Stimulated activated CD4-positive, alpha-beta T cell treated with anti-CD3 and anti-CD28 coated beads, Interleukin-4, amount 100 ng/mL, for 4 hours (primary cell): Measurements from ENCODE around the gene MAP3K2.
A peak's percentile ranks its signal among the peaks of the same experiment; 100 is the strongest.
"Not testable (repeated sequence)": the region's sequence is repeated elsewhere in the genome, so short reads cannot be mapped to it uniquely, and the experiment has no call there.

Experiments used
- DNase-seq, 2 experiments: peaks; one replicate each; pipeline ENCODE4 v3.0.0-alpha.2; 2020

The MAP3K2 gene

DNA sequence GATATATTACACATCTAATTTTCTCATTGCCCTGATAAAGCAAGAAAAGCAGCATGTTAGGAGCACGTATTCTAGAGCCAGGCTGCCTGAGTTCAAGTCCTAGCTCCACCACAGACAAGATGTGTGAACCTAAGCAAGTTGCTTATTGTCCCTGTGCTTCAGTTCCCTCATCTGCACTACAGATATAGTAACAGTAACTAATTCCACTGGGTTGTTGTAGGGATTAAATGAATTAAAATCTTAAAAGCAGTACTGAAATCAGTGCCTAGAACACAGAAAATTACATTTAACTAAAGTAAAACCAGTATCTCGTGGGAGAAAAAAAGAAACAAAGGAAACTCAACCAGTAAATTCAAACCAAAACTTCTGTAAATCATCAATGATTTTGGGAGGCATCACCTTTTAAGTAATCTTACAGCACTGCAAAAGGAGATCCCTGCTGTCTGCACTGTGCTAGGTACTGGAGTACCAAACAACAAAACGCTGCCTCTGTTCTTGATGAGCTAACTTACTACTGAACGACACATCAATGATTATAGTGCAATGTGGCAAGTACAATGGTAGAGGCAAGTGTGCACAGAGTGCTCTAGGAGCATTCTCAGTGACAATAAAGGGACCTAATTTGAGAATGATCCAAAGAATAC is 7.9 kb downstream of the MAP3K2 start:
- no peak for DNase-seq

GRCh38 chr2:127378720-127379119 is 9.1 kb downstream of the MAP3K2 start:
- DNase-seq, result no peak

DNA sequence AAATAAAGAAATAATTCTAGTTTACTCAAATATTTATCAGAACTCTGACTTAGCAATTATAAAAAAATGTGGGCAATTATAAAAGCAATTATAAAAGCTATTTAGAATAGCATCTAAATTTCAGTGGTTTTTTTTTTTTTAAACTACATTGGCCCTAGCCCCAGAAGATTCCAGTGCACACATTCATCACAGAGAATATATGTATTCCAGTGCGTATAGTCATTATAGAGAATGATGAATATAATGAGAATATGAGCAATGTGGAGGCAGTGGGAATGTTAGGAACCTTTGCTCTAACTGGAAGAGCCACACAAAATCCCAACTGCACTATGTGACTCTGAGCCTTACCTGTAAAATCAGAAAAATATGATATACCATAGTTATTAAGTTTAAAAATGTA is 10.5 kb downstream of the MAP3K2 start:
- no peak for DNase-seq

DNA sequence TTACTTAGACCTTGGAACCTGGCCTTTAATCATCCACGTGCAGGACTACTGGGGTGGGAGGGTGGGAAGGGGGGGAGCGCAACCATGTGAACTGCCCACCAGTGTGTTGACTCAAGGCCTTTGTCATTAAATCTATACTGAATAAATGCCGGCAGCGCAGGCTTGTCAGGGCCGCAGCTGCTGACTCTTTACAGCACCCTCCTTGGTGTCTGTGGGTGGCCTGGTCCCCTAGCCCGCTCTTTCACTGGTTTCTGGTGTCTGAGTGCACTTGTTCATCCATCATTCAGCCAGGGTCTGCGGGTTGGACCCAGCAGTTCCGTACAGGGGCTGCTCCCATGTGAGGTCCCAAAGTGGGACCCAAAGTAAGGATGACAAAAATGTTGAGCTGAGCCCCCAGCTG is 11.5 kb downstream of the MAP3K2 start:
- no peak for DNase-seq

DNA sequence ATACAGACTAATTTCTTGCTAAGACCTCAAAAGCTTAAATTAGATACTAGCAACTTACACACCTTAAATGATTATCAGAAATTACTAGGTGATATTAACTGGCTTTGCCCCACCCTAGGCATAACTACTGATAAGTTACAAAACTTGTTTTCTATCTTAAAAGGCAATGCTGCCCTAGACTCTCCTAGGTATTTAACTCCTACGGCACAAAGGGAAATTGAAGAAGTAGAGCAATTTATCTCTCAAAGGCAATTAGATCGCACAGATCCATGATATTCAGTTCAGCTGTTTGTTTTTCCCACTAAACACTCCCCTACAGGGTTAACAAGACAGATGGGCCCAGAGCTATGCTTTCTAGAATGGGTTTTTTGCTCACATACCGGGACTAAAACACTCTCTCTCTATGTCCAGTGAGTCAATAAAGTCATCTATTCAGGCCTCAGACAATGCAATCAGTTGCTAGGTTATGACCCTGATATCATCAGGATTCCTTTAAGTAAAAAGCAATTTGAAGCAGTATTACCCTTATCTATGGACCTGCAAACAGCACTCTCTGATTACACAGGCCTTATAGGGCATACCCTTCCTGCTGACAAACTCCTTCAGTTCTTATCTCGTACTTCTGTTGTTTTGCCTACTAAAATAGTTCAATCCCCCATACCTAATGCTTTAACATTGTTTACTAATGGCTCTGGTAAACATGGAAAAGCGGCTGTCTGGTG is 14.3 kb downstream of the MAP3K2 start:
- DNase-seq, result no peak

DNA sequence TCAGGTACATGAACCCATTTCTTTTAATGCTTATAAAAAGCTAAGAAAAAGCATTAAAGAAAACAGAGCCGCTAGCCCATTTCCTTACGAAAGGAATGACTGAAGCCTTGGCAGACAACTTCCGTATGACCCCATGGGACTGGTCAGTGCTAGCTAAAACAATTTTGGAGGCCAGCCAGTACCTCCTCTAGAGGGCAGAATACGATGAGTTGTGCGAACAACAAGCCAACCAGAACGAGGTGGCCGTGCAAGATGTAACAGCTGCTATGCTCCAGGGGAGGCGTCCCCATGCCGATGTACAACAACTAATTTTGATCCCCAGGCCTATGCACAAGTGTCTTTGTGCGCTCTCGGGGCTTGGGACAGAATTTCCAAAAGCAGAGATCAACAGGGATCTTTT is 16.7 kb downstream of the MAP3K2 start:
- DNase-seq, result no peak

DNA sequence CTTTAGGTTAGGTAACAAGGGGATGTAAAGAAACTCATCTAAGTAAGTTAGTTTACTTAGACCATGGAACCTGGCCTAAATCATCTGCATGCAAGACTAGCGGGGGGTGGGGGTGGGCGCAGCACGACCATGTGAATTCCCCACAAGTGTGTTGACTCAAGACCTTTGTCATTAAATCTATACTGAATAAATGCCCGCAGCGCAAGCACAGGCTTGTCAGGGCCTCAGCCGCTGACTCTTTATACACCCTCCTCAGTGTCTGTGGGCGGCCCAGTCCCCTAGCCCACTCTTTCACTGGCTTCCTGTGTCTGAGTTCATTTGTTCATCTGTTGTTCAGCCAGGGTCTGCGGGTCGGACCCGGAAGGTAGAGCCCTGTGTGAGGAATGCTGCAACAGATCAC is 17.8 kb downstream of the MAP3K2 start:
- no peak for DNase-seq

DNA sequence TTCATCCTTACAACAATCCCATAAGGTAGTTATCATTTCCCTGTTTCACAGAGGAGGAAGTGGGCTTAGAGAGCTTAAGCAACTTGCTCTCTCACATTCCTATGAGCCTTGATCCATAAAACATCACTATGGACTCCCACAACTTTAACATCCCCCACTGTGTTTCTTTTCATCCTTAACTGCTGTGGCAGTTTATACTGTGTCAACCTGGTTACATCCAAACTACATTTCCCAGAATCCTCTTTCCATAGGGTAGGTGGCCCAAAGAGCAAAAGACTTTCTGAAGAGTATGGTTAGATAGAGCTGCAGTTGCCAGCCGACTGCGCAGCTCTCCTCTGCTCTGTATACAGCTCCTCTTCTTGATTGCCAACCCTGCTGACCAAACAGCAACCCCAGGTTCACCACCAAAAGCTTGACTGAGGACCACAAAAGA is 22.5 kb downstream of the MAP3K2 start:
- DNase-seq, result no peak

DNA sequence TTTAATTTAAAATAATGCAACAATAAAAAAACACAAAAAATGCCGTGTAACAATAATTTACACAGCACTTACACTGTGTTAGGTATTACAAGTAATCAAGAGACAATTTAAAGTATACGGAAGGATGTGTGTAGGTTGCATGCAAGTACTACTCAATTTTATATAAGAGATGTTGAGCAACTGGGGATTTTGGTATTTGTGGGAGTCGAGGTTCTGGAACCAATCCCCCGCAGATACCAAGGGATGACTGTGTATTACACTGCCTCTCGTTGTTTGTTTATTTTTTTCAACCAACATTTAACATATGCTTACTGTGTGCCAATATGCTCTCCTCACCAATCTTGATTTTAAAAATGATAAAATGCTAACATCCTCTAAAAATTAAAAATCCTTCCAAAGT is 24.8 kb downstream of the MAP3K2 start:
- no peak for DNase-seq

GRCh38 chr2:127361929-127362885 is 25.6 kb downstream of the MAP3K2 start:
- DNase-seq, result no peak

DNA sequence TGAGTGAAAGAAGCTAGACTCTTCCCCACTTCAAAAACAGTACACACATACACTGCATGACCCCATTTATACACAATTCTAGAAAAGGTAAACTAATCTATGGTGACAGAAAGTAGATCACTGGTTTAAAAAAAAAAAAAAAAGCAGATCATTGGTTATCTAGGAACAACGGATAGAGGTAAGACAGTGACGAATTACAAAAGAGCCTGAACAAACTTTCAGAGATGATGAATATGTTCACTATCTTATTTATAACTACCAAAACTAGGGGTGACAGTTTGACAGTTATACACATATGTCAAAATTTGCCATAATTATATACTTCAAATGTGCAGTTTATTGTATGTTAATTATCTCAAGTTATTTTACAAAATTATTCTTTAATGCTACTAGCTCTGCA is 27.5 kb downstream of the MAP3K2 start:
- no peak for DNase-seq

DNA sequence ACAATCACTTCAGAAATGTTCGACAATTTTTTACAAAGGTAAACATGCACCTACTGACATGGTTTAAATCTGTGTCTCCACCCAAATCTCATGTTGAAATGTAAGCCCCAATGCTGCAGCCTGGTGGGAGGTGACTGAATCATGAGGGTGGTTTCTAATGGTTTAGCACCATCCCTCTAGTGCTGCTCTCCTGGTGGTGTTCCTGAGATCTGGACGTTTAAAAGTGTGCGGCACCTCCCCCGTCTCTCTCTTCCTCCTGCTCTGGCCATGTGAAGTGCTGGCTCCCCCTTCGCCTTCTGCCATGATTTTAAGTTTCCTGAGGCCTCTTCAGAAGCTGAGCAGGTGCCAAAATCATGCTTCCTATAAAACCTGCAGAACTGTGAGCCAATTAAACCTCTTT is 28.3 kb downstream of the MAP3K2 start:
- DNase-seq, result no peak

GRCh38 chr2:127358971-127359370 is 28.8 kb downstream of the MAP3K2 start:
- no peak for DNase-seq

DNA sequence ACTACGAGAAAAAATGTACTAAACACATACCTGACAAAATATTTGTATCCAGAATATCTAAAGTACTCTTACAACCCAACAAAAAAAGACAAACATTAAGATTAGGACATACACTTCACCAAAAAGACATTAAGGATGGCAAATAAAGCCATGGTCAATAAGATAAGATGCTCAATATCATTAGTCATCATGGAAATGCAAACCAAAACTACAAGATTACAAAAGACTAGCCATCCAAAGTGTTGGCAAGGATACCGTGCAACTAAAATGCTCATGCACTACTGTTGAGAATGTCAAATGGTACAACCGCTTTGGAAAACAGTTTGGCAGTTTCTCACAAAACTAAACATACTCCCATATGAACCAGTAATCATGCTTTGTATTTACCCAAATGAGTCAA is 29.7 kb downstream of the MAP3K2 start:
- DNase-seq, result no peak

DNA sequence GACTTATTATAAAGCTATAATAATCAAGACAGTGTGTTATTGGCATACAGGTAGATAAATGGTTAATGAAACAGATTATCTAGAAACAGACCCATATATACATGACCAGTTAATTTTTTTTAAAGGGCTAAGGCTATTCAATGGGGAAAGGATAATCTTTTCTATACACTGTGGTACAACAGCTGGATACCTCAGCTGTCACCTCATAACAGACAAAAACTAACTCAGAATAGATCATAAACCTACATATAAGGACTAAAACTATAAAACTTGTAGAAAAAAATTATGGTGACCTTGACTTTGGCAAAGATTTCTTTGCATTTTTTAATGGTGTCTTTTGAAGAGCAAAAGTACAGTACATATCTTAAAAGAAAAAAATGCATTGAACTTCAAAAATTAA is 30.2 kb downstream of the MAP3K2 start:
- no peak for DNase-seq

DNA sequence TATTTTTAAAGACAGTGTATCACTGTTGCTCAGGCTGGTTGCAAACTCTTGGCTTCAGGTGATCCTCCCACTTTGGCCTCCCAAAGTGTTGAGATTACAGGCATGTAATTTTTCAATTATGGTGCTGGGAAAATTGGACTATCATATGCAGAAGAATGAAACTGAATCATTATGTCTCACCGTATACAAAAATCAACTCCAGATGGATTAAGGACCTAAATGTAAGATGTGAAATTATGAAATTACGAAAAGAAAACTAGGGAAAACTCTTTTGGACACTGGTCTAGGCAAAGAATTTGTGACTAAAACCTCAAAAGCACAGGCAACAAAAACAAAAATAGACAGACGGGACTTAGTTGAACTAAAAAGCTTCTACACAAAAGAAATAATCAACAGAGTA is 31.2 kb downstream of the MAP3K2 start:
- no peak for DNase-seq

GRCh38 chr2:127355407-127356008 is 32.3 kb downstream of the MAP3K2 start:
- peak; percentile 4 to 13 for DNase-seq

GRCh38 chr2:127353873-127354676 is 33.7 kb downstream of the MAP3K2 start:
- DNase-seq, result not testable (repeated sequence)

- DNase-seq, result not testable (repeated sequence)
These were observed 34.6 kb downstream of the MAP3K2 start for GRCh38 chr2:127353223-127353622.

GRCh38 chr2:127351603-127352002 is 36.2 kb downstream of the MAP3K2 start:
- no peak for DNase-seq

- DNase-seq, result no peak
These were observed 39.3 kb downstream of the MAP3K2 start for GRCh38 chr2:127348426-127349000.
